ENCODE measurements around the gene KNCN.

Gene KNCN
- 0 to 1.4 (median 0) reads per million in 17 experiments for total RNA-seq

DNA sequence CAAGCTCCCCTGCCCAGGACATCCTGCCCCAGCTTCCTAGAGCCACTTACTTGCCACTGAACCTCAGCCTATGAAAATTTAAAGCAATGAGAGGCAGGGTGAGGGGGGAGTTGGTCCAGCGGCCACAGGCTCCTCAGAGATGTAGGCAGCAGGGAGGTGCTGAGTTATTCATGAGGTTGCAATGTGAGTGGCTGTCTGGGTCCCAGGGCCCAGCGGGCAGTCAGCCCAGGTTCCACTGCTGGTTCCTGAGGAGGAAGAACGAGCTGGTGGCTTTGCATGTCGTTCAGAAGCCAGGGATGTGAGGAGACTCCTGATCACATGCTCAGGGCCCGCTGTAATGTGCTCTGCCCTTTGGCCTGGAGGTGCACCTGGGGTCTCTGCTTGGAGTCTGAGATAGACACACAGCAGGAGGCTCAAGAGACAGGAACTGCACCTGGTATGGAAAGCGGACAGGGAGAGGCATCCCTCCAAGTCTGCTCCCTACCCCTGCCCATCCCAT lies at the start of gene KNCN:
Gene KNCN, minus strand, starts transcription at position 51 of the 499 bp plus-strand sequence. CDS start 432 bp downstream, outside the sequence.
- DNase-seq, result no peak

GRCh38 chr1:46599059-46599970 lies 47.9 kb upstream of the KNCN start:
- no peak for DNase-seq

GRCh38 chr1:46596846-46597245 lies 45.4 kb upstream of the KNCN start:
- no peak for DNase-seq

DNA sequence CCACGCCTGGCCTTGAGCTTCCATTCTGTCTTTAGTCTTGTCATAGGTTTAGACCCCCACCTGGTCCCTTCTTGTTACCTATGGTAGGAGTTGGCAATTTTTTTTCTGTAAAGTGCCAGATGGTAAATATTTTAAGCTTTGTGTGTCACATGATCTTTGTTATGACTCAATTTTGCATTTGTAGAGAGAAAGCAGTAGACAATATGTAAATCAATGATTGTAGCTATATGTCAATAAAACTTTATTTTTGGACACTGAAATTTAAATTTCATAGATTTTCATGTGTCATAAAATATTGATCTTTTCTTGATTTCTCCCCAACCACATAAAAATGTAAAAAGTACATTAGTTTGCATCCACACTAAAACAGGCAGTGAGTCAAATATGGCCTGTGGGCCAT lies 44.6 kb upstream of the KNCN start:
- no peak for DNase-seq

- peak; percentile 93 to 98 (median 96) for DNase-seq
Observed at GRCh38 chr1:46595127-46595526, 43.7 kb upstream of the KNCN start.

DNA sequence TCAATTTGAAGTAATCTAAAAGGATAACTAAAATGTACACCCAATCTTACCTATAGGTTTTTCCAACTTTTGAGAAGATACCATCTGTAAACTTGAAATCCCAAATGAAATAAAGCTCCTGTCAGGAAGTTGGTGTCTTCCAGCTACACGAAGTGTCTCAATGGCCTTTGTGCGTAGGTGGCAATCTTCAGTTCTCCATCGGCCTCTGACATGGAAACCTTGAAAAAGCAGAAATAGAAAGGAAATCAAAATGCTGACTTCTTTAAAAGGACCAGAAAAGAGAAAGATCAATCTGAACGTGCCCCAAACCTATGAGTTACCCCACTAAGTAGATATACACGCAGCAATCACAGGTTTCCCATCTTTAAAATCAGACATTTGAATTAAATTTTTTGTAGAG lies 42.6 kb upstream of the KNCN start:
- DNase-seq, result peak; percentile 88 to 97 (median 92)

- DNase-seq, result peak; percentile 38 to 67 (median 48)
Observed at GRCh38 chr1:46592823-46593222, 41.4 kb upstream of the KNCN start.

DNA sequence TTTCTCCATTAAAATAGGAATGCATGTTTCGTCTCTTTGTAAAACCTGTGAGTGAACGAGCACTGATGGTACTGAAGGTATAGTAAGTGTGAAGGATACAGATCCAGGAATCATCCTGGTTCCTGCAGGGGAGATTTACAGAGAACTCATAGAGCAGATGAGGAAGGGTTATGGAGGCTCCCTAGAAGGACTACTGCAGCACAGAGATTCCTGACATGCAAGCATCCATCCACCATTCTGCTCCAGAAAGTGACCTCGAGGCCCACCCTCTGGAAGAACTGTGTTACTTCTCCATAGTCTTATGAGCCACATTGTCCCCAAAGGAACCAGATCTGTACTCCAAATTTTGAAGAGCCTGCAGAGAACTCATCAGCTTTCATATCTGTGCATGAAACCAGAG lies 38.1 kb upstream of the KNCN start:
- DNase-seq, result no peak

DNA sequence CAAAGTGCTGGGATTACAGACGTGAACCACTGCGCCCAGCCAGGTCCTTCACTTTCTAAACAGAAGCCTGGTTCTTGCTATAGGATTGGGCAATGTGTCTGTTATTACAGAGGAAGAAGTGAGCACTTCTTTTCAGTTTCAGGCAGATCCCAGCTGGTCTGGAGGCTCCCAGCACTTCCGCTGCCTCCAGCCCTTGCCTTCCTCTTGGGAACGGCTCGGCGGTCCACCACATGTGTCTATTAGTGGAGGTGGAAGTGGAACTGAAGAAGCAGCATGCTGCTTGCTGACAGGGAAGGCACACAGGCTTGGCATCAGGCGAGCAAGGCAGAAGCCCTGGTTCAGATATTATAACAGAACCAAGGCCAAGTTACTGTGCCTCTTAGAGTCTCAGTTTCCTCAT lies 35.6 kb upstream of the KNCN start:
- DNase-seq, result peak; percentile 93 to 97 (median 96)

- DNase-seq, result peak in 3 of 4 experiments; percentile 32 to 37 (median 36)
Observed at GRCh38 chr1:46585312-46585938, 34.0 kb upstream of the KNCN start.

DNA sequence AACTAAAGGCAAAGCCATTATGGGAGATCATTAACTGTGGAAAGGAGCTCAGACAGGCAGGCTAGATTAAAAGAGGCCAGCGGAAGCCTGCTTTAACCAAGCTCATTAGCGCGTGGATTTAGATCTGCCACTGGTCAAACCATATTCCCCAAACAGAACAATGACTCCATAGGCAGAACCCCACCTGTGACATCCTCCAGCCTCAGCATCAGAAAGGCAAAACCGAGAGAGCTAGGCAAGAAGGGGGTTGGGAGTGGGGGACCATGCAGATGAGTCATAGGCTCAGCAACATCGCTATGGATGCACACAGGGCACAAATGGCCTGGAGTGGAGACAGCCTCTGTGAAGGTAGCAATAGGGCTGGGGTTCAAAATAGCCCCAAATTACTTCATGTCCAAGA lies 32.0 kb upstream of the KNCN start:
- no peak for DNase-seq

GRCh38 chr1:46582972-46583371 lies 31.5 kb upstream of the KNCN start:
- peak; percentile 24 to 66 (median 43) for DNase-seq

DNA sequence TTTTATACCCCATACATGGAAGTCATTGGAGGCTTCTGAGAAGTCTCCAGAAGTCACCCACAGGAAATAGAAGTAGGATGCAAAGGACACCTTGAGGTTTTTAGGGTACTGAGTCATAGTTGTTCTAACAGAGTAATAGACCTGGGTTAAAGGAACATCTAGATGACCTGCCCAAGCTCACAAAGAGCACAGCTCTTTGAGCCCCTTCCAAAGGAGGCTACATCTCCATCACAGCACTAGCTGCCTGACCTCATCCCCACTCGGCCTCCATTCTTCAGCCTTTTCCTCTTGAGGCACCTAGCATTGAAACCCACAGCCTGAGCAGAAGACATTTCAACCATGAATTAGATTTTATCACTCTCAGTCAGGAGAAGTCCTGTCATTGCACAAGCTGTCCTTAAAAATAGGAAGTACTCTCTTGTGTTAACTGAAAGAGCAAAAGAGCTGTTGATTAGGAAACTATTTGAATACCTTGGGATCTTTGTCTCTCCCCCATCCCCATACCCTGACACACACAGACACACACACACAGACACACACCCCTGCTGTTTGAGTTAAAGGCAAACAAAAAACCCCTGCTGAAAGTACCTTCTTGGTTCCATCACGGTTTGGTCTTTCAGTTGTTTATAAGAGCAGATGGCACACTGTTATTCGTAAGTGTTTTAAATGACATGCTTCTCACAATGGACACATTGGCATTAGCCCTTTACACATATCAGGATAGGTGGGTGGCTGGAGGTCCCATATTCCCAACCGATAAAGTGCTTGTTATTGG lies 30.4 kb upstream of the KNCN start:
- DNase-seq, result peak; percentile 40 to 87 (median 72)

- DNase-seq, result peak; percentile 67 to 82 (median 73)
Observed at GRCh38 chr1:46580140-46580903, 28.9 kb upstream of the KNCN start.

DNA sequence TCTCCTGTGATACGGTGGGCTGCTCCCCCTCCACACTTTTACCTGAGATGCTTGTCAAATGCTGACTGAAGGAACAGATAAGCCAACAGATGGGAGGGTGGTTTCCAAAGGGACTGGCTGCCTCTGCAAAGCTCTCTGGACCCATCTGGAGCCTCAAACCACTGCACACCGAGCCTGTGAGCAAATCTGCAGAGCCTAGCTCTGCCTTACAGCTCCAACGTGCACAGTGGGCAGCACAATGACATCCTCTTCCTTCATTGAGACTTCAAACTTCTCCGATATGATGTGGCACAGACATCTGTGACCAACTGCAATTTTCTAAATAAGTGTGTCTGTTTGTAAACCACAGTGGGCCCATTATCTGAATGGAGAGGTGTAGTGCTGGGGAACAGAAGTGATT lies 26.2 kb upstream of the KNCN start:
- DNase-seq, result no peak

GRCh38 chr1:46576596-46576995 lies 25.1 kb upstream of the KNCN start:
- DNase-seq, result no peak

DNA sequence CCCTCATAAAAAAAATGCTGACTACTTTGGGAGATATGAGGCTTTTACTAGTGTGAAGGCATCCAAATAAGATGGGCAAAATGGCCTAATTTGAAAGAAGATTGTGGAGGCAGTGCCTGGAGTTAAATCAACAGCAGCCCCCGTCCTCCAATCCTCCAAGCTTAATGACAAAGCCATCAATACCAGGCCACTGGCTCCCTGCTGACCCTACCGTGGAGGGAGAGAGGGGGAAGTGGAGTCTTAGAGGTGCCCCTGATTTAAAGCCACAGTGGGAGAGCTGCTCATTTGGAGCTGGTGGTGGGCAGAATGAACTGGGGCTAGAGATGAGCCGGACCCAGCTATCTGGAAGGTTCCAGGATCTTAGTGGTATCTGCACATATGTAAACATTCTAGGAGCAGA lies 24.3 kb upstream of the KNCN start:
- DNase-seq, result no peak

DNA sequence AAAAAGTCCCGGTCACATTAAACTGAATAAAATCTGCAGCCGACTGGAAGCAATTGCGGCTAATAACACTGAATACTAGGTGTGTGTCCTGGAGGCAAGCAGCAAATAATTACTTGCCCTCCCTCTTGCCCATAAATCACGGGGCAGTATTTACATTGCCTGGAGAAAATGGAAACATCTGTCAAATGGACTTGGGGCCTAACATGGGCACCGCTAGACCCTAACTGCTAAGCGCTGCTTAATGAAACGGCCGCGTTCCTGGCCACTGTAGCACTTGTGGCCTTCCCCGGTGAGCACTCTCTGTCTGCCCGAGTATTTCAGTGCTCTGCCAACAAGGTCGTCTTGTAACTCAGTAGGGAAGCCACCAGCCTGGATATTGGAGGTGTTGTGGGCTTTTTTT lies 23.9 kb upstream of the KNCN start:
- no peak for DNase-seq

DNA sequence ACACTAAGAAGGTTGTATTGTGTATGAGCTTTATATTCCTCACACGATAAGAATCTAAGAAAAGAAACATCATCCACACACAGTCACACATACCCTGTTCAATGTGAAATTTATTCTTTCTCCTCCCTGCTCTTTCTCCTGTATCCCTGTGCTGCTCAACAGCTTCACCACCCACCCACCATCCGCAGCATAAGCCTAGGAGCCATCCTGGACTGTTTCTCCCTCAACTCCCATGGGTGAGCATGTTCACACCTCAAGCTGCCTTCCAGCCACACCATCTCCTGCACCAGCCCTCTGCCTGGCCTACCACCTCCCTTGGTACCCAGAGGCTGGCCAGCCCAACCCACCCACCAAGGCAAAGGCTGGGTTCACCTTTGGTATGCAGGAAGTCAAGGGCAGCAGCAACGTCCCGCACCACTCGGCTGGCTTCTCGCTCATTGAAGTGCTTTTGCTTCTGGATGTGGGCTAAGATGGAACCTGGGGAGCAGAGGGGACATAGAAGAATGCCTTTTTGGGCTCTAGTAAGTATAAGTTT lies 20.3 kb upstream of the KNCN start:
- no peak for DNase-seq

DNA sequence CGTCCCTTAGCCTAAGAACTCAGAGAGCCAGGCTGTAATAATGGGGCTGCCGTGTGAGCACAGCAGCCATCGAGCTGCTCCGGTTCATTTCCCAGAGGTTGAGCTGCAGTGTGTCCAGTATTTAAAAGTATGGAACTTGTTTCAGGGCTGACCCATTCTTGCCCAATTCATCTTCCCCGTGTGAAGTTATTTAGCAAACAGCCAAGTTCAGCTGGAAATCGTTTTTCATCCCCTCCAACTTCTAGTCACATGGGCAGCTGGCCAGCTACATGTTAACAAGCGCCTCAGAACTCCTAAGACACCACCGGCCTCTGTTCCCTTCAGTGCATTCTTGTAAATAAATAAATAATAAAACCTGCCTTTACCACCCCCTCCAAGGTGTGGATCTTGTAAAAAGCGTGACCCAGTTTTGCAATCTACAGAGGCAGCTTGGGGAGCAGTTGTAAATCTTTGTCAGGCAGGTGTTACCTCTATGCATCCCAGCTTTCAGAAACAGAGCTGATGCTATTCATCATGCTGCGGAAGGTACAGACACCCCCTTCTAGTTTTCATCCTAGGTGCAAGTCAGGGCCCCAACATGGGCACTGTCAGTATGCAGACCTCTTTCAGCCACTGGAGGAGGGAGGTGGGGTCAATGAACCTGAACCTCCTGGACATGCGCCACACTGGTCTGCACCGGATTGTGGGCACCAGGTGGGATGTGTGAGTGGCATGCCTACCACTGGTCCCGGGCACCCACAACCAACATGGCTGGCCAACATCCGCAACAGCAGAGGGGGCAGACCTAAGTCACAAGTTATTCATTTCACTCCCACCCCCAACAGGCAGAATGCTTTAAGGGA lies 18.7 kb upstream of the KNCN start:
- no peak for DNase-seq

DNA sequence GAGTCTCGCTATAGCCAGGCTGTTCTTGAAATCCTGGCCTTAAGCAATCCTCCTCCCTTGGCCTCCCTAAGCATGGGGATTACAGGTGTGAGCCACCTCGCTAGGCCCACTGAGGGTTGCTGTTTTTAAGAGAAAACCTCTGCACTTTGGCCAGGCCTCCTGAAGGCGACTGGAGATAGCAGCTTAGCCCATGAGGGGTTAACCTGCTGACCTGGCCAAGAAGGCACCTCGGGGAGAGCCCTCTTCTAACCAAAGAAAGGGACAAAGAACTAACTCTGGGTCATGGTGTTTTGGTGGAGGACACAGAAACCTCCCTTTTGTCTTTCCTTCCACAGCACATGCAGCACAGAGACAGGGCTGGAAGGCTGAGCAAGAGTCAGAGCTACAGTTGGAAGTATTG lies 17.7 kb upstream of the KNCN start:
- no peak for DNase-seq

All from suppressor macrophage (primary cell).